ENCODE measurements around the gene CTTN.
A peak's percentile ranks its signal among the peaks of the same experiment; 100 is the strongest.
"Not testable (repeated sequence)": the region's sequence is repeated elsewhere in the genome, so short reads cannot be mapped to it uniquely, and the experiment has no call there.

CTTN gene

DNA sequence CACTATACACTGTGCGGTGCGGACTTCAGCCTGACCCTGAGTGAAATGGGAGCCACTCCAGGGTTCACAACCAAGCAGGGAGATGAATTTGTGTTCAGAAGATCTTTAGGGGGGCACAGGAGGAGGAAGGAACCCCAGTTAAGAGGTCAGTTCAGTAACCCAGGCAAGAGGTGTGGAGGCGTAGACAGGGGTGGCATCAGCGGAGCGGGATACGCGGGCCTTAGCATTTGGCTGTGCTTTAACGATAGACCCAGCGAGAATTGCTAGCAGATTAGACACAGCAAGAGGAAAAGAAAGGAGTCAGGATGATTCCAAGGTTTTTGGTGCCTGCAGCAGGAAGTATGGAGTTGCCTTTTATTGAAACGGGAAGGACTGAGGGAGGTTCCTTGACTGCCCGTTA lies 46.8 kb downstream of the CTTN start:
- TF ChIP-seq, protein P1, sequence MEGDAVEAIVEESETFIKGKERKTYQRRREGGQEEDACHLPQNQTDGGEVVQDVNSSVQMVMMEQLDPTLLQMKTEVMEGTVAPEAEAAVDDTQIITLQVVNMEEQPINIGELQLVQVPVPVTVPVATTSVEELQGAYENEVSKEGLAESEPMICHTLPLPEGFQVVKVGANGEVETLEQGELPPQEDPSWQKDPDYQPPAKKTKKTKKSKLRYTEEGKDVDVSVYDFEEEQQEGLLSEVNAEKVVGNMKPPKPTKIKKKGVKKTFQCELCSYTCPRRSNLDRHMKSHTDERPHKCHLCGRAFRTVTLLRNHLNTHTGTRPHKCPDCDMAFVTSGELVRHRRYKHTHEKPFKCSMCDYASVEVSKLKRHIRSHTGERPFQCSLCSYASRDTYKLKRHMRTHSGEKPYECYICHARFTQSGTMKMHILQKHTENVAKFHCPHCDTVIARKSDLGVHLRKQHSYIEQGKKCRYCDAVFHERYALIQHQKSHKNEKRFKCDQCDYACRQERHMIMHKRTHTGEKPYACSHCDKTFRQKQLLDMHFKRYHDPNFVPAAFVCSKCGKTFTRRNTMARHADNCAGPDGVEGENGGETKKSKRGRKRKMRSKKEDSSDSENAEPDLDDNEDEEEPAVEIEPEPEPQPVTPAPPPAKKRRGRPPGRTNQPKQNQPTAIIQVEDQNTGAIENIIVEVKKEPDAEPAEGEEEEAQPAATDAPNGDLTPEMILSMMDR (IDR thresholded peaks at IDR 0.05; ENCODE audit: low read depth, low read length), result no peak
- no peak for DNase-seq (ENCODE audit: extremely low read depth, low read depth)

DNA sequence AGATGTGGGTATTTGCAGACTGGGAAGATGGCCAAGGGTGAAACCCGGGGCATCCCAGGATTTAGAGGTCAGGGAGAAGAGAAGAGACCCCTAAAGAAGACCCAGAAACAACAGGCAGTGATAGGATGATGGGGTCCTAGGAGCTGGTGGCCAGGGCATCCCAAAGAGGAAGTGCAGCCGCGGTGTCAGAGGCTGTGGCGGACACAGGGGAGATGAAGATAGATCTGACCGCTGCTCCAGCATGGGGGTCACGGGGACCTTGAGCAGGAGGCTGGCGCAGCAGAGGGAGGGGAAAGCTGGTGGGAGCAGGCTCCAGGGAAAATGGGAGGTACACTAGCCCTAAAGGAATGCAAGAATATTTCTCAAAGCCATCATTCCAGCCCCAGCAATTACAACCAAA lies 47.3 kb downstream of the CTTN start:
- DNase-seq (ENCODE audit: extremely low read depth, low read depth), result no peak
- TF ChIP-seq, protein P1 (IDR thresholded peaks at IDR 0.05; ENCODE audit: low read depth, low read length), result no peak

DNA sequence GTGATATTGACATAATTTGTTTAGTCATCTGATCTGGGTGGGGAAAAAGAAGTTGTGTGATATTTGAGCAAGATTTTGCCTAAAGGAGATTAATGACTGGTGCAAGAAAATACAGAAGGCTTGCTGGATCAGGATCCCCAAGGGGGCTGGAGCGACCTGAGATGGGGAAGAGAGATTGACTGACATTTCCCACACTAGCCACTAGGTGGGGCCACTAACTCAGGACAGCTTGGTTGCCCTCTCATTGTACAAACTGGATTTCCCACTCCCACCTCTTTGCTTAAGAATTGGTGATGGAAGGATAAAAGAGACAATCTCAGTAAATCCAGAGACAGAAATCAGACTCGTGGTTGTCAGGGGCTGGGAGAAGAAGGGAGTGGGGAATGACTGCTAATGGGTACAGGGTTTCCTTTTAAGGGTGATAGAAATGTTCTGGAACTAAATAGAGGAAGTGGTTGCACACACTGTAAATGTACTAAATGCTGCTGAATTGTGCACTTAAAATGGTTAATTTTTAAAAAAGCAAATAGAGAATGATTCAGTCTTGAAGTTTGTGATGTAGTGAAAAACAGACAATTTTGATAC lies 50.7 kb downstream of the CTTN start:
- DNase-seq (ENCODE audit: extremely low read depth, low read depth), result no peak
- TF ChIP-seq, protein P1 (IDR thresholded peaks at IDR 0.05; ENCODE audit: low read depth, low read length), result peak; percentile 23; the same call in 1 of the 2 replicates

GRCh38 chr11:70454197-70454767 lies 56.0 kb downstream of the CTTN start:
- TF ChIP-seq, protein P1 (IDR thresholded peaks at IDR 0.05; ENCODE audit: low read depth, low read length), result no peak
- DNase-seq (ENCODE audit: extremely low read depth, low read depth), result no peak

- DNase-seq (ENCODE audit: extremely low read depth, low read depth), result not testable (repeated sequence)
Measured at GRCh38 chr11:70454811-70455210, 56.5 kb downstream of the CTTN start.

GRCh38 chr11:70455354-70455753 lies 57.0 kb downstream of the CTTN start:
- TF ChIP-seq, protein P1 (IDR thresholded peaks at IDR 0.05; ENCODE audit: low read depth, low read length), result no peak
- no peak for DNase-seq (ENCODE audit: extremely low read depth, low read depth)

GRCh38 chr11:70456921-70457532 lies 58.7 kb downstream of the CTTN start:
- peak; percentile 30 for DNase-seq (ENCODE audit: extremely low read depth, low read depth)
- TF ChIP-seq, protein P1 (IDR thresholded peaks at IDR 0.05; ENCODE audit: low read depth, low read length), result no peak; the same call in 1 of the 2 replicates
